OCI-LY1 (cell line): ENCODE measurements around the gene GPR37L1.

ENCODE experiments used
- H2AFZ ChIP-seq: fragments of 200-600 bp; sonication (generic), shearing (Covaris generic); 2 replicates; pipeline ENCODE4 v1.6.0; 2014; ENCODE audit warnings: antibody characterized with exemption, mild to moderate bottlenecking, low read length
- H3F3A ChIP-seq: fragments of 200-600 bp; sonication (generic), shearing (Covaris generic); 2 replicates; pipeline ENCODE4 v1.6.0; 2014; ENCODE audit warnings: mild to moderate bottlenecking, antibody characterized with exemption, low read length, moderate library complexity; ENCODE audit not compliant: insufficient read depth
- H3K27ac ChIP-seq: fragments of 200-600 bp; sonication (generic); 2 replicates; pipeline ENCODE4 v1.5.1; 2014; ENCODE audit warnings: low read length, mixed run types, mild to moderate bottlenecking, low read depth; ENCODE audit not compliant: poor library complexity, severe bottlenecking
- H3K27me3 ChIP-seq: fragments of 200-600 bp; sonication (generic); 2 replicates; pipeline ENCODE4 v1.6.0; 2014; ENCODE audit warnings: antibody characterized with exemption, mild to moderate bottlenecking, low read length, moderate library complexity; ENCODE audit not compliant: insufficient read depth
- H3K36me3 ChIP-seq: fragments of 200-600 bp; sonication (generic); 2 replicates; pipeline ENCODE4 v1.6.1; 2014; ENCODE audit warnings: mild to moderate bottlenecking, antibody characterized with exemption, low read length, moderate library complexity, mixed read lengths; ENCODE audit not compliant: insufficient read depth
- H3K4me1 ChIP-seq: fragments of 200-600 bp; sonication (generic); 2 replicates; pipeline ENCODE4 v1.5.1; 2014; ENCODE audit warnings: mild to moderate bottlenecking, low read length, moderate library complexity; ENCODE audit not compliant: insufficient read depth, severe bottlenecking
- H3K4me2 ChIP-seq: fragments of 200-600 bp; sonication (generic), shearing (Covaris generic); 2 replicates; pipeline ENCODE4 v1.6.1; 2014; ENCODE audit warnings: low read length
- H3K4me3 ChIP-seq: fragments of 200-600 bp; sonication (generic); 2 replicates; pipeline ENCODE4 v1.5.1; 2014; ENCODE audit warnings: low read length, low read depth, mild to moderate bottlenecking, mixed read lengths; ENCODE audit not compliant: poor library complexity, severe bottlenecking
- H3K79me2 ChIP-seq: fragments of 200-600 bp; shearing (Covaris generic); 2 replicates; pipeline ENCODE4 v1.6.1; 2016; ENCODE audit warnings: mixed run types, low read length, mixed read lengths; ENCODE audit not compliant: insufficient read depth
- H3K9ac ChIP-seq: fragments of 200-600 bp; sonication (generic), shearing (Covaris generic); 2 replicates; pipeline ENCODE4 v1.6.1; 2014; ENCODE audit warnings: mild to moderate bottlenecking, low read length, mixed read lengths
- H3K9me2 ChIP-seq: fragments of 200-600 bp; sonication (generic), shearing (Covaris generic); 2 replicates; pipeline ENCODE4 v1.6.1; 2014; ENCODE audit warnings: low read depth, mild to moderate bottlenecking, low read length, mixed read lengths
- H3K9me3 ChIP-seq: fragments of 200-600 bp; shearing (Covaris generic); 2 replicates; pipeline ENCODE4 v1.6.1; 2014; ENCODE audit warnings: low read length, mixed read lengths
- H4K20me1 ChIP-seq: fragments of 200-600 bp; sonication (generic), shearing (Covaris generic); 2 replicates; pipeline ENCODE4 v1.6.0; 2016; ENCODE audit warnings: mild to moderate bottlenecking, low read length; ENCODE audit not compliant: insufficient read depth
- CTCF ChIP-seq: fragments of 200-600 bp; sonication (generic), shearing (Covaris generic); IDR thresholded peaks from 2 replicates; pipeline ENCODE4 v1.5.1; 2017; ENCODE audit warnings: mild to moderate bottlenecking, antibody characterized with exemption, low read length, moderate library complexity, mixed read lengths
- EZH2 ChIP-seq: fragments of 200-600 bp; sonication (generic), shearing (Covaris generic); IDR thresholded peaks from 2 replicates; pipeline ENCODE4 v1.8.0; 2017; ENCODE audit warnings: borderline replicate concordance, mixed run types, mild to moderate bottlenecking, antibody characterized with exemption, low read length, moderate library complexity, mixed read lengths

The GPR37L1 gene

DNA sequence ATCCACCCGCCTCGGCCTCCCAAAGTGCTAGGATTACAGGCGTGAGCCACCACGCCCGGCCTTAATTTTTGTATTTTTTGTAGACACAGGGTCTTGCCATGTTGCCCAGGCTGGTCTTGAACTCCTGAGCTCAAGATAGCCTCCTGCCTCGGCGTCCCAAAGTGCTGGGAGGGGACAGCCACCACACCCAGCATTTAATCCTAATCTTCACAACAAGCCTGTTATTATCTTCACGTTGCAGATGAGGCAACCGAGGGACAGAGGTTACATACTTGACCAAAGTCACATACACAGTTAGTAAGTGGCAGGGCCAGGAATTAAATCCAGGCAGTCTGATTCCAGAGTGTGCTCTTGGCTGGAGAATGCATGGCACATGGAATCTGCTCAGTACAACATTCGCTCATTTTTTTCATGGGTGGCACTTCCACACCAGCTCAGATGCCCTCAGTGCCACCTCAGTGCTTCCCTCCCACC lies 4.8 kb upstream of the GPR37L1 start:
- no peaks in the 10 kb centered on the region for H3K9me2 ChIP-seq
- H2AFZ ChIP-seq, result no peak overlapping the region
- H3K4me3 ChIP-seq, result no peak overlapping the region
- no peaks in the 10 kb centered on the region for H4K20me1 ChIP-seq
- H3K4me1 ChIP-seq, result peaks cover 9% of the 10 kb centered on the region
- TF ChIP-seq EZH2 (no peak), CTCF (no peak)
- no peaks in the 10 kb centered on the region for H3K9me3 ChIP-seq
- H3K27me3 ChIP-seq, result peaks cover 4% of the 10 kb centered on the region; the same call in 1 of the 2 replicates
- H3F3A ChIP-seq, result no peaks in the 10 kb centered on the region
- H3K36me3 ChIP-seq, result no peaks in the 10 kb centered on the region
- H3K4me2 ChIP-seq, result no peak overlapping the region
- H3K79me2 ChIP-seq, result no peaks in the 10 kb centered on the region
- no peak overlapping the region for H3K9ac ChIP-seq
- H3K27ac ChIP-seq, result no peak overlapping the region

- TF ChIP-seq CTCF, result no peak
- TF ChIP-seq EZH2, result no peak
- H3K27ac ChIP-seq, result no peak overlapping the region
- H3K4me1 ChIP-seq, result no peaks in the 10 kb centered on the region
- H3K4me3 ChIP-seq, result no peak overlapping the region
- no peaks in the 10 kb centered on the region for H4K20me1 ChIP-seq
- no peak overlapping the region for H2AFZ ChIP-seq
- H3K36me3 ChIP-seq, result no peaks in the 10 kb centered on the region
- peaks cover 4% of the 10 kb centered on the region for H3K27me3 ChIP-seq
- H3K79me2 ChIP-seq, result no peaks in the 10 kb centered on the region
- no peaks in the 10 kb centered on the region for H3K9me2 ChIP-seq
- no peak overlapping the region for H3K4me2 ChIP-seq
- H3K9me3 ChIP-seq, result no peaks in the 10 kb centered on the region
- no peaks in the 10 kb centered on the region for H3F3A ChIP-seq
- H3K9ac ChIP-seq, result no peak overlapping the region
These were observed 1.7 kb upstream of the GPR37L1 start for GRCh38 chr1:202121006-202121405.

- Histone ChIP-seq H3K9ac (no peak overlapping the region), H3F3A (no peaks in the 10 kb centered on the region), H3K4me2 (no peak overlapping the region), H4K20me1 (no peaks in the 10 kb centered on the region), H3K9me2 (no peaks in the 10 kb centered on the region), H3K36me3 (no peaks in the 10 kb centered on the region), H2AFZ (no peak overlapping the region), H3K27ac (no peak overlapping the region), H3K79me2 (no peaks in the 10 kb centered on the region), H3K4me3 (no peak overlapping the region), H3K27me3 (peaks cover 4% of the 10 kb centered on the region), H3K9me3 (no peaks in the 10 kb centered on the region), H3K4me1 (no peaks in the 10 kb centered on the region)
- no peak for TF ChIP-seq EZH2
- TF ChIP-seq CTCF, result no peak
These were observed 658 bp downstream of the GPR37L1 start for GRCh38 chr1:202123336-202123813.
